Muscle of back (tissue), 11 donors: ENCODE data around the gene JDP2. TPM values are rescaled to one million over a fixed set of nuclear protein-coding genes. Genes with fewer than 3 reads are reported as not detected.

Experiments used
- DNase-seq, 3 donors: peaks; one replicate each; pipeline versions ENCODE4 v3.0.0 to v3.0.0-alpha.2; 2013
- polyA plus RNA-seq, 10 donors: library from polyadenylated mRNA; unstranded; fragments of 120-200 nt; gene quantifications; one replicate each; pipeline ENCODE4 v1.2.1, GENCODE V29; 2013; ENCODE audit not compliant: insufficient read length in 10 of 10

JDP2 gene
- polyA plus RNA-seq, 10 donors: 41.2 to 65.0 (median 46.5) TPM

DNA sequence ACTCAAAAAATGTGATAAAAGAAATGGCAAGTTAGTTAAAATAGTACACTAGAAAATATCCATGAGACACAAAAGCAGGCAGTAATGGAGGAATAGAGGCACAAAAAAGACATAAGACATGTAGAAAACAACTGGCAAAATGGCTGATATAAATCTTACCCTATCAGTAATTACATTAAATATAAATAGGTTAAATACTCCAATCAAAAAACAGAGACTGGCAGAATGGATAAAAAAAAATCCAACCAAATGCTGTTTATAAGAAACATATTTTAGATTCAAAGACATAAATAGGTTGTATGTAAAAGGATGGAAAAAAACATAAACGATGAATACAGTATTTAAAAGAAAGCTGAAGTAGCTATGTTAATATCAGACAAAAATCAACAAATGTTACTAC, 79.1 kb downstream of the JDP2 start:
- DNase-seq: no peak

DNA sequence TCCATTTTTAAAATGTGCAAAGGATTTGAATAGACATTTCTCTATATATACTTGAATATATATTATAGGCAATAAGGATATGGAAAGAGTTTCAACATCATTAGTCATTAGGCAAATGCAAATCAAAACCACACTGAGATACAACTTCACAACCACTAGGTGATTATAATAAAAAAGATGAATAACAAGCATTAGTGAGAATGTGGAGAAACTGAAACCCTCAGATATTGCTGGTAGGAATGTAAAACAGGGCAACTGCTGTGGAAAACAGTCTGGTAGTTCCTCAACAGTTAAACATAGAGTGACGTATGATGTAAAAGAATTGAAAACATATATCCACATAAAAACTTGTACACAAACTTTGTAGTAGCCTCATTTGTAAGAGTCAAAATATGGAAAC, 82.7 kb downstream of the JDP2 start:
- no peak for DNase-seq

- no peak for DNase-seq
Observed at GRCh38 chr14:75511201-75511600, 83.4 kb downstream of the JDP2 start.

DNA sequence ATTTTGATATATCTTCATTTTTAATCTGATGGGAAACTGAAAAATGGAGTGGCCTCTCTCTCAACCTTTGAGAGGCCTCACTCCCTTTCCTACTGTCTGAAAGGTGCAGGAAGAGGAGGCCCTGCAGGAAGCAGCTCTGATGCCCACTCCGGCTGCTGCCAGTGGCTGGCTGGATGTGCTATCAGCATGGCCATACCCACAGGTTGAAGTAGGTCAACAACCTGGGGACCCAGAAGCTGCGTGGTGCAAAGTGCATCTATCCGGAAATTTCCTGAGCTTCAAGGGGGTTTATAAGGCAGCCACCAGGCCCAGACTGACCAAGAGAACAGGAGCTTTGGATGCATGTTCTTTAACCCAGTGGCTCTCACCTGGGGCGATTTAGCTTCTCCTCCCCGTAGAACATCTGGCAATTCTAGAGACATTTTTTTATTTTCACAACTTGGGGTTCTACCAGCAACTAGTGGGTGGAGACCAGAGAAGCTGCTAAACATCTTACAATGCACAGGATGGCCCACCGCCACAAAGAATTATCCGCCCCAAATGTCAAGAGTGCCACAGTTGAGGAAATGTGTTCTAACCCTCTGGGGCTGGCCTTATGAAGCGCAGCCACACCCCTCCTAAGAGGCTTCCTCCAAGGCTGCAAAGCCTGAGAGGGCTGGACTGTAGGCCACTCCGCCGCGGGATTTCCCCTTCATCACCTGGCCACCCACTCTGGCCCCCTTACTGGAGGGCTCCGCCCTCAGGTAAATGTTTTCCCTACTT, 86.3 kb downstream of the JDP2 start:
- DNase-seq: no peak

DNA sequence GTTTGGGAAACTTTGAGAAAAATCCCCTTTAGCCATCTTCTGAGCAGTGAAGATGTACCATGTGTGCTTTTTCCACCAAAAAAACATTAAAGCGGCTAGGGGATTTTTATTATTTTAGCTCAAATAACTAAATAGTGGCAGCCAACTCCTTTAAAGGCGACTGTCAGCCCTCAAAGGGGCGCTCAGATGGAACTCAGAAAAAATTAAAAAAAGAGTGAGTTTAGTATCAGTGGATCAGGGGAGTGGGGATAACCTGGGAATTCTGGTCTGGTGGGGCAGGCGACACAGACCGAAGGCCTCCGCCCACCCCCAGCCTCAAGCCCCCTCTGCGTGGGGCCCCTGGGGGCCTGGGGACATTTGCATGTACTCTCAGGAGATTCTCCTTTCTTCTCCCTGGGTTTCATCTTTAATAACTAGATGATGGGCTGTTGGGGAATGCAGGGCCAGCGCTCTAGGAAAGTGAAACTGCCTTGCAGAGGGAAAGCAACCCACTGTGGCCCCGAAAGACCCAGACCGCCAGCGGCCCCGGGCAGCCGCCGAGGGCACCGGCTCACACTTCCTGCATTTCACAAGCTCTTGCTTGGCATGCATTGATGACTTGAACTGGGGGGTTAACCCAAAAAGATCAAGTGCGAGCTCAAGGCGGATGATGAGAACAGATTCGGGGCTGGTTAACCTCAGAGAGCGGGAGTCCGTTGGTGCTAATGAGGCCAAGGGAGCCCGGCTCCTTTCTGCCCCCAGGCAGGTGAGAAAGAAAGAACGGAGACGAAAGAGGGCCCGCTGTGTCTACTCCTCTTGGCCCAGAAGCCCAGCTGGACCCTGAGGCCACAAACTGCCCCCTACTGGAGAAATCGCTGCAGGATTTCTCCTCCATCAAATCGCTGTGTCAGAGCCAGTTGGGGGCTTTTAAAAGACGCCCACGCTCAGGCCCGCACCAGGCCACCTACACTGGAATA, 87.1 kb downstream of the JDP2 start:
- peak in 2 of 3 donors; percentile 5 to 22 for DNase-seq

- peak in 1 of 3 donors; percentile 11 for DNase-seq
Observed at GRCh38 chr14:75515629-75515996, 87.8 kb downstream of the JDP2 start.

DNA sequence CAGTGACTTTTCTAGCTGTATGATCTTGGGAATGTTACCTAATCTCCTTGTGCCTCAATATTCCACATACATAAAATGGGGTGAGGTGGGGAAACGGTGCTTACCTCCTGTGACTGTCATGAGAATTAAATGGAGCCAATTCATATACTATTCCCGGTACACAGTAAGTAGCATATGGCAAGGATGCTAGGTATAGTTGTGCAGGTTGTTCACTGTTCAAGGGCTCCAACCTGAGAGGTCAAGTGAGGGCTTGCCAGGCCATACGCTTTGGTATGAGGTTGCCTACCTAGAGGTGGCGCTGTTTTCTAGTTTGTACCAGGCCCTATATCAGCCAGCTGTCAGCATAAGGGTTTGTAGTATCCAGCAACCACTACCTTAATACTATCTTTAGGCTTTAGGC, 90.8 kb downstream of the JDP2 start:
- DNase-seq: no peak

GRCh38 chr14:75519394-75519793, 91.6 kb downstream of the JDP2 start:
- DNase-seq: no peak

DNA sequence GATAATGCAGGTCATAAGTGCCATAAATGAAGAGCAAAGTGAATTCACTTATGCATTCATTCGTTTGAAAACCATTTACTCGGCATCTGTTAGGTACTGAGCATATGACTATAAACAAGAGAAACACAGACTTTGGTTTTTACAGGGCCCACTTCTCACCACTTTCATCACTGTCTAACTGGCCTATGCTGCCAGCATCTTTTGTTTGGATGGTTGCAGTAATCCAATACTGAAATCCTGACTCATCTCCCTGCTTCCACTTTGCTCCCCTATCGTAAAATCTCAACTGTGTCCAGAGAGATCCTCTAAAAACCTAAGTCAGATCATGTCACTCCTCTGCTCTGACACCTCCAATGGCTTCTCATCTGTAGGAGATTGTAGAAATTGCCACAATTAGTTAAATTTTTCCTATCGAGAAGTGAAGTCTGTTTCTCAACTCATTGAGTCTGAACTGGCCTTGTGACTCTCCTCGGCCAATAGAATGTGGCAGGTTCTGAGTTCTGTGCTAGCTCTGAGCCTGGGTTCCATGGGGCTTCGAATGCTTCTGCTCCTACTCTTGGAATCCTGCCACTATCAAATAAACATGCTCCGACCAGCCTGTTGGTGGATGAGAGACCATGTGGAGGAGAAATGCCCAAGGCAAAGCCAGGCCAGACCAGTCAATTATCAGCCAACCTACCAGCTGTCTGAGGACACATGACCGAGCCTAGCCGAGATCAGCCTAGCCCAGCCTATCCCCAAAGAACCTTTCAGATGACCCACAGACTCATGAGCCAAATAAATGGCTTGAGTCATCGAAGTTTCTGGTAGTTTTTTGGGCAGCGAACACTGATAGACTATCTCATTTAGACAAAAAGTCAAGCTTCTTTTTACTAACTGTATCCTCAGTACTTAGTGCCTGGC, 92.3 kb downstream of the JDP2 start:
- no peak for DNase-seq

- no peak for DNase-seq
Observed at GRCh38 chr14:75520852-75521251, 93.0 kb downstream of the JDP2 start.

DNA sequence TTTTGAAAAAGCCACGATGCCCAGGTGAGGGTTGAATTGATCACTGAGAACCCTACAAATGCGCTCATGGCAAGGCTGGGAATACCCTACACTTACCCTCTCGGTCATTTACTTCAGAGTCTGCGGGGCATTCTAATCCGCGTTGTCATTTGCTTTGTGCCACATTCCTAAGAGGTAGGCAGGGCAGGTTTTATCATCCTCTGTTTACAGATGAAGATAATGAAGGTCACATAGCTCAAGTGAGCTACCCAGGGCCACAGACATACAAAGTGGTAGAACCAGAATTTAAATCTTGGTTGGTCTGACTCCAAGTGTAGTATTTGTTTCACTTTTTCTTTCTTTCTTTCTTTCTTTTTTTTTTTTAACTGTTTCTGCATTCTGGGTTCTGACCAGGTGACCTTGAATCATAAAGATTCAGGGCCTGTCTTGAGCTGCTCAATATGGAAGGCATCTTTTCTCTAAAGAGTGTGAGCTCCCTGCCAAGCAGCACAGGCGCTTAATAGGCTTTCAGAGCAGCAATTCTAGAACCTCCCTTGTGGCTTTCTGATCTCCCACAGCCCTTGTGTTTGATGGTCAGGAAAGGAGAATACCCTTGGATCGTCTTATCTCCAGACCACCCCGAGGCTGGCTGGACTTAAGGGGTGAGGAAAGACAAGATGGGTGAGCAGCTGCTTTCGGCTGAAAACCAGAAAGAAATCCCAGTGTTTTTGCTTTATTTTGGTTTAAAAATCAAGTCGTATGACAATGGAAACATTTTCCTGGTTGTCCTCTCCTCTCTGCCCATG, 93.8 kb downstream of the JDP2 start:
- DNase-seq: no peak

DNA sequence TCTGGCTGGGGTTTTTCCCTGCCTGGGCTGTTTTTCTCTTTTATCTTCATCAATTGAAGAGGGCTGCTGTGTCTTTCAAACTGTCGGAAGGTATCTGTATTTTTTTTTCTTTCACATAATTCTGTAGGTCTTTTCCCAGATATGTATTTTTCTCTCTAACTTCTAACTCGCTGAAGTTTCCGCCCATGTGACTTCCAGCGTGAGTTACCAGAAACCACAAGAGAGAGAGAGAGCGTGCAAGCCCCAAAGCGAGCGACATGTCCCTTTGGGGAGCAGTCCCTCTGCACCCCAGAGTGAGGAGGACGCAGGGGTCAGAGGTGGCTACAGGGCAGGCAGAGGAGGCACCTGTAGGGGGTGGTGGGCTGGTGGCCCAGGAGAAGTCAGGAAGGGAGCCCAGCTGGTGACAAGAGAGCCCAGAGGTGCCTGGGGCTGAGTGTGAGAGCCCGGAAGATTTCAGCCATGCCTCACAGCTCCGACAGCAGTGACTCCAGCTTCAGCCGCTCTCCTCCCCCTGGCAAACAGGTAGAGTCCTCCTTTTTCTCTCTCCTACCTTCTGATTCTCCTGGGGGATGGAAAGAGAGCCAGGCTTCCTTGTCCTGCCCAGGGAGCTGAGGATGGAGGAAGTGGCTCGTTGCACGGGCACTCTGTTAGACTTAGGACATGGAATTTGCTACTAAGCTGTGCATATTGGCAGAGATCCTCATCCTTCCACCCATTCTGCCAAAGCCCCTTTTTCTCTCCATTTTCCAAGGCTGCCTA, 94.6 kb downstream of the JDP2 start, which contains the start of gene BATF:
BATF (plus strand) TSS at position 246 of the 759 bp plus-strand sequence; CDS start at position 460, 214 bp downstream.
- DNase-seq: peak in 1 of 3 donors; percentile 32

DNA sequence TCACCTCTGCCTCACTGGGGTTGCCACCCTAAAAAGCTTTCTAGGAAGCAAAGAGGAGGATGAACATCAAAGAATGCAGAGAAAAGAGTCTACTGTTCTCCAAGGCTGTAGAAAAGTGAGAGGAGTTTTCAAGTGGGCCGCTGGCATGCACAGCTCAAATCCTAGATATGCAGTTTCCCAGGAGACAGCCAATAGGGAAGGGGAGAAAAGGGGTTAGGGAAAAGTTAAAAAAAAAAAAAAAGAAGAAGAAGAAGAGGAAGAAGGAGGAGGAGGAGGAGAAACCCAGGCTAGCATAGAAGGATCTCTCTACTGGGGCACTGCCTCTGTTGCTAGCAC, 95.1 kb downstream of the JDP2 start:
- DNase-seq: no peak

Other genes starting within 250 kb of the JDP2 start
- gene FOS, start 149.2 kb upstream of the JDP2 start, polyA plus RNA-seq: 1,000 to 10,000 TPM in 2 of 10 donors, 100 to 1,000 TPM in 7, 10 to 100 TPM in 1; 71.3 to 2,749 (median 590) TPM
- 1 to 10 TPM in 3 of 10 donors, under 1 TPM in 5, not detected in 2; 0.37 to 2.0 (median 0.69) TPM for gene BATF, start 94.4 kb downstream of the JDP2 start, polyA plus RNA-seq
- gene FLVCR2, start 150.6 kb downstream of the JDP2 start, polyA plus RNA-seq: 10 to 100 TPM in 9 of 10 donors, 1 to 10 TPM in 1; 6.8 to 25.3 (median 13.0) TPM
- gene ERG28, start 232.9 kb downstream of the JDP2 start, polyA plus RNA-seq: 10 to 100 TPM; 10.4 to 18.1 (median 12.2) TPM
- gene TTLL5, start 233.2 kb downstream of the JDP2 start, polyA plus RNA-seq: 10 to 100 TPM; 14.6 to 19.3 (median 18.4) TPM